Calu3 (cell line): ENCODE data around the gene CLBA1. TPM values are rescaled to one million over a fixed set of nuclear protein-coding genes. Genes with fewer than 3 reads are reported as not detected.
A peak's percentile ranks its signal among the peaks of the same experiment; 100 is the strongest.

Experiments used
- BruUV-seq: library from RNA; stranded (reverse); fragments of 400-500 nt; replicated peaks from 2 replicates; lab custom pipeline; 2021; lab: Mats Ljungman, UMichigan
- CTCF ChIA-PET: fragments of 300-600 bp; sonication (Branson Sonifier 250); formaldehyde crosslinking; loops from one replicate; lab custom pipeline; 2022; ENCODE audit warnings: antibody characterized with exemption; lab: Charles Lee
- DNase-seq: peaks from one replicate; pipeline ENCODE4 v3.0.0; 2022
- H3K27ac Mint-ChIP-seq: one replicate; pipeline ENCODE4 v1.8.0; 2022; ENCODE audit warnings: mixed read lengths; ENCODE audit not compliant: unreplicated experiment
- H3K27me3 Mint-ChIP-seq: one replicate; pipeline ENCODE4 v1.8.0; 2022; ENCODE audit warnings: mixed read lengths; ENCODE audit not compliant: unreplicated experiment
- H3K36me3 Mint-ChIP-seq: one replicate; pipeline ENCODE4 v1.8.0; 2022; ENCODE audit warnings: mild to moderate bottlenecking, moderate library complexity, mixed read lengths; ENCODE audit not compliant: insufficient read depth, unreplicated experiment
- H3K4me1 Mint-ChIP-seq: one replicate; pipeline ENCODE4 v1.8.0; 2022; ENCODE audit warnings: mild to moderate bottlenecking, low read depth, mixed read lengths; ENCODE audit not compliant: unreplicated experiment
- H3K4me3 Mint-ChIP-seq: one replicate; pipeline ENCODE4 v1.8.0; 2022; ENCODE audit warnings: mild to moderate bottlenecking, low read depth, moderate library complexity, mixed read lengths; ENCODE audit not compliant: unreplicated experiment
- H3K9me3 Mint-ChIP-seq: one replicate; pipeline ENCODE4 v1.8.0; 2022; ENCODE audit warnings: low read depth, mixed read lengths; ENCODE audit not compliant: unreplicated experiment
- intact Hi-C: fragments of 100-400 bp; cut with micrococcal nuclease; formaldehyde crosslinking; loops from one replicate; pipeline ENCODE4 v1.10.0; 2022; ENCODE audit not compliant: unreplicated experiment
- total RNA-seq: library from RNA; stranded (reverse); gene quantifications from 2 replicates; pipeline ENCODE4 v1.2.3, GENCODE V29; 2022
- TF ChIP-seq, protein P1 (sequence below): fragments of 200-600 bp; IDR thresholded peaks from one replicate; pipeline ENCODE4 v1.8.0; 2022; ENCODE audit warnings: antibody characterized with exemption; ENCODE audit not compliant: unreplicated experiment

The CLBA1 gene
- total RNA-seq, 1 experiment from 2014 or later, result 12.8 TPM

DNA sequence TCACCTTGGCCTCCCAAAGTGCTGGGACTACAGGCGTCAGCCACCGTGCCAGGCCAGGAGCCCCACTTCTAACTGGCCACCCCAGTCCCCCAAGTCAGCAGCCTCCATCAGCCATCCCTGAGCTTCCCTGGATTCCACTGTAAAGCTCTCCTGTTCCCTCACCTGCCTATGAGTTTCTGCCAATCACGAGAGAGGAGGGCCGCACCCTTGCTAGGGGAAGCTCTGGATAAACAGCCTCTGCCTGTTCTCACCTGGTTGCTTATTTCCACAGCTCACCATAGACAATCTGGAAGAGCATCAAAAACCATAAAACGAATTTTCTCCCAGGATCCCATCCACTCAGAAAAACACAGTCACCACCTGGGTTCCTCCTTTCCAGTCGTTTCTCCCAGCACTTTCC, 30.3 kb downstream of the CLBA1 start:
- no peak for DNase-seq
- Mint-ChIP-seq H3K4me3 (peak overlapping the region; percentile 96), H3K9me3 (no peaks in the 10 kb centered on the region), H3K27me3 (no peaks in the 10 kb centered on the region), H3K27ac (peak overlapping the region; percentile 45), H3K4me1 (peaks cover 43% of the 10 kb centered on the region), H3K36me3 (peaks cover 55% of the 10 kb centered on the region)
- intact Hi-C loops, result loop anchor here (10.0 kb wide), 1 partner anchor 69 kb away; no protein-coding TSS in a partner anchor
- BruUV-seq, result no TSS peak
- CTCF ChIA-PET, result interaction anchor here (0.5 kb wide), 1 partner anchor 111 kb away, joined by 7 read pairs; no protein-coding TSS in a partner anchor
- TF ChIP-seq, protein P1, sequence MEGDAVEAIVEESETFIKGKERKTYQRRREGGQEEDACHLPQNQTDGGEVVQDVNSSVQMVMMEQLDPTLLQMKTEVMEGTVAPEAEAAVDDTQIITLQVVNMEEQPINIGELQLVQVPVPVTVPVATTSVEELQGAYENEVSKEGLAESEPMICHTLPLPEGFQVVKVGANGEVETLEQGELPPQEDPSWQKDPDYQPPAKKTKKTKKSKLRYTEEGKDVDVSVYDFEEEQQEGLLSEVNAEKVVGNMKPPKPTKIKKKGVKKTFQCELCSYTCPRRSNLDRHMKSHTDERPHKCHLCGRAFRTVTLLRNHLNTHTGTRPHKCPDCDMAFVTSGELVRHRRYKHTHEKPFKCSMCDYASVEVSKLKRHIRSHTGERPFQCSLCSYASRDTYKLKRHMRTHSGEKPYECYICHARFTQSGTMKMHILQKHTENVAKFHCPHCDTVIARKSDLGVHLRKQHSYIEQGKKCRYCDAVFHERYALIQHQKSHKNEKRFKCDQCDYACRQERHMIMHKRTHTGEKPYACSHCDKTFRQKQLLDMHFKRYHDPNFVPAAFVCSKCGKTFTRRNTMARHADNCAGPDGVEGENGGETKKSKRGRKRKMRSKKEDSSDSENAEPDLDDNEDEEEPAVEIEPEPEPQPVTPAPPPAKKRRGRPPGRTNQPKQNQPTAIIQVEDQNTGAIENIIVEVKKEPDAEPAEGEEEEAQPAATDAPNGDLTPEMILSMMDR, result no peak

GRCh38 chr14:105018414-105018813, 32.8 kb downstream of the CLBA1 start:
- no TSS peak for BruUV-seq
- peaks cover 70% of the 10 kb centered on the region for H3K36me3 Mint-ChIP-seq
- H3K4me1 Mint-ChIP-seq, result peaks cover 56% of the 10 kb centered on the region
- CTCF ChIA-PET, result interaction anchor here (0.5 to 1.3 kb wide), 3 partner anchors 13 to 154 kb away, joined by 4 to 8 read pairs (median 6); no protein-coding TSS in a partner anchor
- intact Hi-C loops, result loop anchor here (10.0 kb wide), 1 partner anchor 66 kb away; no protein-coding TSS in a partner anchor
- no peak overlapping the region for H3K27ac Mint-ChIP-seq
- TF ChIP-seq, protein P1, result no peak
- no peaks in the 10 kb centered on the region for H3K9me3 Mint-ChIP-seq
- peak overlapping the region; percentile 96 for H3K4me3 Mint-ChIP-seq
- no peak for DNase-seq
- H3K27me3 Mint-ChIP-seq, result no peaks in the 10 kb centered on the region

DNA sequence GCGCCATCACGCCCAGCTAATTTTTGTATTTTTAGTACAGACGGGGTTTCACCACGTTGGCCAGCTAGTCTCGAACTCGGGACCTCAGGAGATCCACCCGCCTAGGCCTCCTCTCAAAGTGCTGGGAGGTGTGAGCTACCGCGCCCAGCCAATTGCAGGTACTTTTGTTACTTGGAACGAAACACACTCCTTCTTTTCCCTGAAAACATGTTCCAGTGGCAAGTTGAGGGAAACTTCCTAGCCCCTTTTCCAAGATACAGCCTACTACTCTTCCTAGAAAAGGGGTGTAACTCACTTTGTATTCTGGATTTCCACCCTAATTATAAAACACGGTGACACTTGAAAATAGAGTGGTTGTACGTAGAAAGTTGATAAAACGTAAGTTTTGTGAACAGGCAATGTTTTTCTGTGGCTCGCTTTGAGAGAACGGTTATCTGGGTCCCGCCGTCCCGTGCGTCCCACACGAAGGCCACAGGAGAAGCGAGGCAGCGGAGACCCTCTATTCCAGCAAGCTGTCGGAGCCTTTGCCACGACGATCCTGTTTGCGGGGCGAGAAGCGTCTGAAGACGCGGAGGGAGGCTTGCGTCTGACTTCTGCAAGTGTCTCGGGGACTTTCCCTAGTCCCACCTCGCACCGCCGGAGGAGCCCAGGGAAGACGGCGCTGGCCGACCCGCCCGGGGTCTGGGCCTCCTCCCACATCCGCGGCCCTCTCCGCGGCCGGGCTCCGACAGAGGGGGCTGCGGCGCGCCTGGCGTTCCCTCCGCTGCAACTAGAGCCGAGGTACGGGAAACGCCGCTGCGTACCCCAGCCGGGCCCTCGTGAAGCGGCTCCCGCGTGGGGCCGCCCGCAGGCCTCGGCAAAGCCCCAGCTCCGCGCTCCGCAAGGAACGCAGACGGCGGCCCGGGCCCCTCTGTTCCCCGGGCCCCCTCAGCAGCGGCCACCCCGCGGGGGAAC, 34.5 kb downstream of the CLBA1 start:
- peaks cover 63% of the 10 kb centered on the region for H3K36me3 Mint-ChIP-seq
- no peaks in the 10 kb centered on the region for H3K9me3 Mint-ChIP-seq
- intact Hi-C loops, result loop anchor here (5.0 to 10.0 kb wide), 2 partner anchors 48 to 65 kb away; no protein-coding TSS in a partner anchor
- H3K27ac Mint-ChIP-seq, result peak overlapping the region; percentile 85
- CTCF ChIA-PET, result interaction anchor here (0.9 to 1.4 kb wide), 3 partner anchors 12 to 67 kb away, joined by 3 to 8 read pairs (median 5); no protein-coding TSS in a partner anchor
- H3K27me3 Mint-ChIP-seq, result no peaks in the 10 kb centered on the region
- DNase-seq, result peak; percentile 46
- H3K4me1 Mint-ChIP-seq, result peaks cover 47% of the 10 kb centered on the region
- H3K4me3 Mint-ChIP-seq, result peak overlapping the region; percentile 96
- TF ChIP-seq, protein P1, result no peak
- BruUV-seq, result TSS peak; percentile 68

- DNase-seq, result peak; percentile 98
- TF ChIP-seq, protein P1, result no peak
- peak within 1 kb of the TSS; percentile 97 for H3K27ac Mint-ChIP-seq
- H3K9me3 Mint-ChIP-seq, result no peaks in the 10 kb centered on the region
- peaks cover 38% of the 10 kb centered on the region for H3K4me1 Mint-ChIP-seq
- CTCF ChIA-PET, result interaction anchor here (0.9 to 1.4 kb wide), 2 partner anchors 48 to 66 kb away, joined by 3 to 8 read pairs; no protein-coding TSS in a partner anchor
- intact Hi-C loops, result loop anchor here (5.0 kb wide), 1 partner anchor 49 kb away; no protein-coding TSS in a partner anchor
- no TSS peak for BruUV-seq
- no peaks in the 10 kb centered on the region for H3K27me3 Mint-ChIP-seq
- peaks cover 59% of the 10 kb centered on the region for H3K36me3 Mint-ChIP-seq
- peak within 1 kb of the TSS; percentile 96 for H3K4me3 Mint-ChIP-seq
Observed at GRCh38 chr14:105020815-105021655, 35.4 kb downstream of the CLBA1 start, which contains the start of gene CDCA4. Gene CDCA4, minus strand, starts transcription at chr14:105021083. Its CDS starts 9,154 bp downstream, at chr14:105011929.
